Endothelial cell of umbilical vein (primary cell): Measurements from ENCODE around the gene LRRTM3.

Experiments
- CTCF ChIP-seq, 2 donors: IDR thresholded peaks; 1 replicate in 1 of 2; 2 replicates in 1 of 2; pipeline ENCODE4 v1.5.1; 2011; ENCODE audit warnings: low read length in 2 of 2, mild to moderate bottlenecking in 2 of 2, moderate library complexity in 2 of 2, control low read depth in 1 of 2, inconsistent platforms in 1 of 2, low read depth in 1 of 2; ENCODE audit not compliant: insufficient read depth in 1 of 2; ENCODE audit errors: extremely low read depth in 1 of 2
- EZH2 ChIP-seq: IDR thresholded peaks from 2 replicates; pipeline ENCODE4 v1.6.1; 2012; ENCODE audit warnings: borderline replicate concordance, low read depth, mild to moderate bottlenecking, moderate library complexity, low read length, inconsistent platforms; ENCODE audit not compliant: severe bottlenecking
- FOS ChIP-seq: IDR thresholded peaks from 2 replicates; pipeline ENCODE4 v1.6.1; 2011; ENCODE audit warnings: mild to moderate bottlenecking, low read length, moderate library complexity, borderline replicate concordance; ENCODE audit not compliant: insufficient read depth
- JUN ChIP-seq: IDR thresholded peaks from 2 replicates; pipeline ENCODE4 v1.6.1; 2011; ENCODE audit warnings: borderline replicate concordance, low read depth; ENCODE audit not compliant: insufficient read length, insufficient read depth
- MYC ChIP-seq: IDR thresholded peaks from one replicate; pipeline ENCODE4 v1.6.1; 2011; ENCODE audit warnings: mild to moderate bottlenecking, low read depth, low read length
- POLR2A ChIP-seq: IDR thresholded peaks from 2 replicates; pipeline ENCODE4 v1.6.1; 2012; ENCODE audit warnings: low read depth, mild to moderate bottlenecking, control low read depth, low read length
- POLR2AphosphoS5 ChIP-seq: IDR thresholded peaks from 2 replicates; pipeline ENCODE4 v1.6.1; 2012; ENCODE audit warnings: low read depth, mild to moderate bottlenecking, control low read depth, low read length, moderate library complexity; ENCODE audit not compliant: insufficient read depth
- TF ChIP-seq, protein P1 (sequence below): IDR thresholded peaks from 2 replicates; pipeline ENCODE4 v1.6.1; 2011; ENCODE audit not compliant: insufficient read depth, insufficient read length

DNA sequence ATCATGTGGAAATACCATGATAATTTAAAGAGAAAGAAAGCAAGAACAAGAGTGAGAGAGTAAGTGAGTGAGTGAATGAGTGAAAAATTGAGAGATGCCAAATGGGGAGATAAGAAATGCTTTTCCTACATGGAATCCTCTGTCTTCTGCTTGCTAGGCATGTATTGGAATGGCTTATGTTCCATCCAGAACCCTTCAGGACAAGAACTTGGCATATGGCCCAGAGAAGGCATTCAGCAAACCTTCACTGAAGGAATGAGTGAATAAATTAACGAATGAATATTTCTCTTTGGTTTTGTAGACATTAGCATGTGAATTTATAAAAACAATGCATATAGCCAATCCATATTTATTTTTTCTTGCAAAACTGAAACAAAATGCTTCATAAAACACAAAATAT, 162.2 kb downstream of the LRRTM3 start:
- TF ChIP-seq POLR2A (no peak), CTCF (IDR thresholded peaks at IDR 0.05; ENCODE audit: extremely low read depth in 1 of 2, insufficient read depth in 1 of 2, low read depth in 1 of 2, low read length in 2 of 2) (no peak), POLR2AphosphoS5 (no peak), EZH2 (no peak), JUN (no peak), MYC (no peak), FOS (no peak)
- TF ChIP-seq, protein P1, sequence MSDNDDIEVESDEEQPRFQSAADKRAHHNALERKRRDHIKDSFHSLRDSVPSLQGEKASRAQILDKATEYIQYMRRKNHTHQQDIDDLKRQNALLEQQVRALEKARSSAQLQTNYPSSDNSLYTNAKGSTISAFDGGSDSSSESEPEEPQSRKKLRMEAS, result no peak
